CD14-positive monocyte (primary cell): ENCODE results near the gene CUL4B. TPM values are rescaled to one million over a fixed set of nuclear protein-coding genes. Genes with fewer than 3 reads are reported as not detected.

ENCODE experiments used
- DNase-seq, 3 donors: peaks; one replicate each; pipeline ENCODE4 v3.0.0-alpha.2; 2011 to 2022
- H2AFZ ChIP-seq: 2 replicates; pipeline ENCODE4 v1.6.0; 2012; ENCODE audit warnings: mild to moderate bottlenecking, low read depth, low read length, inconsistent platforms; ENCODE audit not compliant: insufficient read depth, poor library complexity, severe bottlenecking
- H3K27ac ChIP-seq, 2 donors: 1 replicate in 1 of 2; 2 replicates in 1 of 2; pipeline ENCODE4 v1.5.1; 2012 to 2013; ENCODE audit warnings: low read length in 2 of 2, control low read depth in 1 of 2, inconsistent platforms in 1 of 2, low read depth in 1 of 2, mild to moderate bottlenecking in 1 of 2
- H3K27me3 ChIP-seq, 2 donors: one replicate each; pipeline versions ENCODE4 v1.6.0 to v1.6.1; 2011 to 2013; ENCODE audit warnings: low read length in 2 of 2; ENCODE audit not compliant: control insufficient read depth in 2 of 2, insufficient read depth in 2 of 2
- H3K36me3 ChIP-seq, 2 donors: replicated peaks in 1 of 2; 1 replicate in 1 of 2; 2 replicates in 1 of 2; pipeline versions ENCODE4 v1.5.1 to v1.6.1; 2012 to 2013; ENCODE audit warnings: low read length in 2 of 2, control low read depth in 1 of 2, inconsistent platforms in 1 of 2, mild to moderate bottlenecking in 1 of 2; ENCODE audit not compliant: insufficient read depth in 2 of 2, control insufficient read depth in 1 of 2
- H3K4me1 ChIP-seq, 2 donors: 1 replicate in 1 of 2; 2 replicates in 1 of 2; pipeline versions ENCODE4 v1.5.1 to v1.6.1; 2012 to 2013; ENCODE audit warnings: low read length in 2 of 2, control low read depth in 1 of 2, inconsistent platforms in 1 of 2, mild to moderate bottlenecking in 1 of 2, moderate library complexity in 1 of 2; ENCODE audit not compliant: insufficient read depth in 2 of 2, control insufficient read depth in 1 of 2
- H3K4me2 ChIP-seq: replicated peaks from 2 replicates; pipeline ENCODE3; 2012; ENCODE audit warnings: low read length, moderate library complexity, mild to moderate bottlenecking; ENCODE audit not compliant: poor library complexity, severe bottlenecking; ENCODE audit errors: extremely low read depth
- H3K4me3 ChIP-seq, 3 experiments: fragments of 200-600 bp in 1 of 3; sonication (generic) in 1 of 3; replicated peaks in 1 of 3; 1 replicate in 2 of 3; 2 replicates in 1 of 3; pipeline ENCODE4 v1.5.1; 2011 to 2013; ENCODE audit warnings: low read length in 3 of 3, mild to moderate bottlenecking in 3 of 3, control low read depth in 2 of 3, low read depth in 2 of 3, inconsistent platforms in 1 of 3, moderate library complexity in 1 of 3
- H3K79me2 ChIP-seq: 2 replicates; pipeline ENCODE4 v1.6.0; 2012; ENCODE audit warnings: mild to moderate bottlenecking, control low read depth, inconsistent platforms, low read length, moderate library complexity; ENCODE audit not compliant: insufficient read depth
- H3K9ac ChIP-seq: 2 replicates; pipeline ENCODE4 v1.6.0; 2017; ENCODE audit warnings: low read length, mild to moderate bottlenecking; ENCODE audit not compliant: insufficient read depth, poor library complexity, severe bottlenecking
- H3K9me3 ChIP-seq, 2 donors: replicated peaks in 1 of 2; 1 replicate in 1 of 2; 2 replicates in 1 of 2; pipeline versions ENCODE4 v1.5.1 to v1.6.1; 2012 to 2013; ENCODE audit warnings: low read length in 2 of 2, control low read depth in 1 of 2; ENCODE audit not compliant: control insufficient read depth in 1 of 2, insufficient read depth in 1 of 2
- H4K20me1 ChIP-seq: 2 replicates; pipeline ENCODE4 v1.6.0; 2012; ENCODE audit warnings: mild to moderate bottlenecking, low read length, control low read depth, moderate library complexity; ENCODE audit not compliant: insufficient read depth
- H3K27ac Mint-ChIP-seq, 7 donors: one replicate each; pipeline ENCODE4 v1.8.0; 2020; ENCODE audit warnings: mild to moderate bottlenecking in 7 of 7, mixed read lengths in 7 of 7, moderate library complexity in 6 of 7, inconsistent platforms in 2 of 7
- H3K27me3 Mint-ChIP-seq, 3 donors: one replicate each; pipeline ENCODE4 v1.8.0; 2021 to 2022; ENCODE audit warnings: low read depth in 3 of 3, mild to moderate bottlenecking in 3 of 3, mixed read lengths in 3 of 3, moderate library complexity in 3 of 3, inconsistent platforms in 1 of 3
- H3K36me3 Mint-ChIP-seq, 2 donors: one replicate each; pipeline ENCODE4 v1.8.0; 2020; ENCODE audit warnings: mixed read lengths in 2 of 2, inconsistent platforms in 1 of 2, mild to moderate bottlenecking in 1 of 2
- H3K4me1 Mint-ChIP-seq: one replicate; pipeline ENCODE4 v1.8.0; 2020; ENCODE audit warnings: mild to moderate bottlenecking, mixed read lengths
- H3K4me3 Mint-ChIP-seq, 2 donors: one replicate each; pipeline ENCODE4 v1.8.0; 2020; ENCODE audit warnings: mild to moderate bottlenecking in 2 of 2, mixed read lengths in 2 of 2, moderate library complexity in 1 of 2
- H3K9me3 Mint-ChIP-seq, 7 donors: one replicate each; pipeline ENCODE4 v1.8.0; 2020 to 2022; ENCODE audit warnings: mixed read lengths in 7 of 7, mild to moderate bottlenecking in 6 of 7, moderate library complexity in 6 of 7, inconsistent platforms in 2 of 7
- CTCF ChIP-seq: fragments of 200-600 bp; IDR thresholded peaks from one replicate; pipeline ENCODE4 v1.8.0; 2022; ENCODE audit warnings: antibody characterized with exemption, mild to moderate bottlenecking
- WGBS: methylation state at CpG from one replicate; pipeline ENCODE4 v1.1.5; 2013; ENCODE audit warnings: missing lambda C conversion rate; ENCODE audit not compliant: insufficient coverage; 5-methylcytosine and 5-hydroxymethylcytosine counted together
- intact Hi-C, 2 donors: fragments of 100-400 bp; cut with micrococcal nuclease; formaldehyde crosslinking; loops; one replicate each; pipeline versions ENCODE4 v1.15.0 to v1.15.1; 2023
- polyA plus RNA-seq, 3 donors: library from polyadenylated mRNA; depleted of rRNA in 1 of 3; unstranded in 2 of 3; stranded (reverse) in 1 of 3; fragments of 300-500 nt in 2 of 3; fragments of >200 nt in 1 of 3; fragmentation: Illumina TruSeq in 2 of 3; gene quantifications; 1 replicate in 2 of 3; 2 replicates in 1 of 3; pipeline ENCODE4 v1.2.3, GENCODE V29; 2012 to 2021

Gene CUL4B
- polyA plus RNA-seq, 3 donors: 13.3 to 16.9 (median 15.6) TPM

- no peak for TF ChIP-seq CTCF
- intact Hi-C loops: loop anchor here (5.0 kb wide), 2 partner anchors 40 to 70 kb away; partner anchors contain the start of genes C1GALT1C1 (in 1 of the 2) and MCTS1 (in 1 of the 2)
- DNase-seq: peak in 2 of 3 donors; percentile 3 to 8
Observed at GRCh38 chrX:120561634-120562568, 1.1 kb upstream of the CUL4B start.

GRCh38 chrX:120560405-120560841 is 339 bp downstream of the CUL4B start:
- peaks cover 43% of the 10 kb centered on the region for H3K79me2 ChIP-seq
- no peak for TF ChIP-seq CTCF
- no peaks in the 10 kb centered on the region for H4K20me1 ChIP-seq
- peak overlapping the region; percentile 92 to 96 for H3K4me3 Mint-ChIP-seq
- H3K36me3 ChIP-seq: peaks cover 6 to 20% of the 10 kb centered on the region in 2 donors
- peaks cover 22 to 30% of the 10 kb centered on the region in 2 donors for H3K4me1 ChIP-seq
- peak overlapping the region; percentile 88 to 93 (median 91) for H3K4me3 ChIP-seq
- H3K27ac Mint-ChIP-seq: peak overlapping the region; percentile 90 to 98 (median 96)
- no peaks in the 10 kb centered on the region for H3K27me3 ChIP-seq
- peak overlapping the region; percentile 92 to 97 for H3K27ac ChIP-seq
- peaks cover 25% of the 10 kb centered on the region for H3K4me1 Mint-ChIP-seq
- H3K9ac ChIP-seq: peak overlapping the region; percentile 89
- peak overlapping the region; percentile 82 for H2AFZ ChIP-seq
- peaks cover 5% of the 10 kb centered on the region in 2 donors for H3K36me3 Mint-ChIP-seq
- H3K4me2 ChIP-seq: peak overlapping the region; percentile 80
- WGBS: 0% methylated on average over 3 of the region's 10 CpGs
- H3K27me3 Mint-ChIP-seq: peaks cover 0 to 3% (median 2%) of the 10 kb centered on the region in 3 donors
- H3K9me3 ChIP-seq: no peaks in the 10 kb centered on the region
- no peak for DNase-seq
- intact Hi-C loops: loop anchor here (5.0 kb wide), 2 partner anchors 42 to 72 kb away; partner anchors contain the start of genes C1GALT1C1 (in 1 of the 2) and MCTS1 (in 1 of the 2)
- peaks cover 0 to 7% (median 0%) of the 10 kb centered on the region in 7 donors for H3K9me3 Mint-ChIP-seq

More at GRCh38 chrX:120561634-120562568, 1.1 kb upstream of the CUL4B start:
- H3K9me3 ChIP-seq: no peaks in the 10 kb centered on the region
- peaks cover 0 to 8% of the 10 kb centered on the region in 2 donors for H3K36me3 ChIP-seq
- peak overlapping the region; percentile 54 for H2AFZ ChIP-seq
- H3K4me1 Mint-ChIP-seq: peaks cover 25% of the 10 kb centered on the region
- H3K4me2 ChIP-seq: peak overlapping the region; percentile 80
- H3K79me2 ChIP-seq: peaks cover 39% of the 10 kb centered on the region
- H3K9me3 Mint-ChIP-seq: peaks cover 0 to 7% (median 0%) of the 10 kb centered on the region in 7 donors
- H3K4me3 Mint-ChIP-seq: peak overlapping the region; percentile 92 to 96
- H3K4me1 ChIP-seq: peaks cover 22 to 30% of the 10 kb centered on the region in 2 donors
- WGBS: 0% methylated on average over 5 of the region's 12 CpGs
- peak overlapping the region; percentile 92 to 97 for H3K27ac ChIP-seq
- H3K4me3 ChIP-seq: peak overlapping the region; percentile 88 to 93 (median 91)
- H3K36me3 Mint-ChIP-seq: peaks cover 0 to 3% of the 10 kb centered on the region in 2 donors
- H4K20me1 ChIP-seq: no peaks in the 10 kb centered on the region
- H3K27me3 ChIP-seq: no peaks in the 10 kb centered on the region
- H3K27ac Mint-ChIP-seq: peak overlapping the region; percentile 90 to 98 (median 95)
- H3K27me3 Mint-ChIP-seq: peaks cover 0 to 3% (median 2%) of the 10 kb centered on the region in 3 donors
- peak overlapping the region; percentile 89 for H3K9ac ChIP-seq
